HL-60 (cell line): ENCODE data around the gene CERS6.

Source experiments
- DNase-seq, 2 experiments: peaks; one replicate each; pipeline ENCODE4 v3.0.0-alpha.2; 2010 to 2020; ENCODE audit warnings: low read depth in 1 of 2, low spot score in 1 of 2
- H3K27ac ChIP-seq: fragments of 250-450 bp; sonication (Bioruptor Pico); replicated peaks from 2 replicates; pipeline ENCODE4 v1.5.1; 2020; ENCODE audit warnings: mild to moderate bottlenecking, moderate library complexity
- H3K27me3 ChIP-seq: fragments of 250-450 bp; sonication (Bioruptor Pico); 2 replicates; pipeline ENCODE4 v1.5.1; 2021; ENCODE audit warnings: mild to moderate bottlenecking, moderate library complexity; ENCODE audit not compliant: insufficient read depth, poor library complexity, severe bottlenecking
- H3K4me3 ChIP-seq: replicated peaks from 2 replicates; pipeline ENCODE4 v1.5.1; 2011; ENCODE audit warnings: mild to moderate bottlenecking, control low read depth, low read length; ENCODE audit not compliant: insufficient read depth
- CTCF ChIP-seq: IDR thresholded peaks from one replicate; pipeline ENCODE4 v1.5.1; 2011; ENCODE audit warnings: low read length, control low read depth, inconsistent platforms; ENCODE audit not compliant: insufficient read depth
- GABPA ChIP-seq: IDR thresholded peaks from 2 replicates; pipeline ENCODE4 v1.6.1; 2012; ENCODE audit warnings: low read depth
- POLR2AphosphoS5 ChIP-seq: IDR thresholded peaks from 2 replicates; pipeline ENCODE4 v1.6.1; 2012; ENCODE audit warnings: low read depth
- REST ChIP-seq: IDR thresholded peaks from 2 replicates; pipeline ENCODE4 v1.6.1; 2012; ENCODE audit warnings: low read depth; ENCODE audit not compliant: insufficient replicate concordance
- SPI1 ChIP-seq: IDR thresholded peaks from 2 replicates; pipeline ENCODE4 v1.6.1; 2012; ENCODE audit warnings: low read depth, mild to moderate bottlenecking, borderline replicate concordance

CERS6 gene

DNA sequence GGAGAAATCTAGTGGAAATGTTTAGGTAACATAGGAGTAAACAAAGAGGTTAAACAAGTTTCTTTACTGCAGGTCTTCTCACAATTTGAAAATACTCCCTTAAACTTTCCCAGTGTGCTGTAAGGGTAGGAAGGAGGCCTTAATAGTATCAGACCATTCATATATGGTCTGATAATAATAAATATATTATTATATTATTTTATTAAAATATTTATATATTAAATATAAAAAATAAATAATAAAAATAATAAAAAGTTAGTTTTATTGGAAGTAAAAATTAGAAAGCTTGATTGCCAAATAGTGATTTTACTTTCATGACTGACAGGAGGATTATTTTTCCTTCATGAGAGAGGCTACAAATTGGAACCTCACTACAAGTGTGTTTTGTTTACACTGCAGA is 353.5 kb downstream of the CERS6 start:
- peaks cover 3% of the 10 kb centered on the region for H3K27me3 ChIP-seq
- no peak overlapping the region for H3K4me3 ChIP-seq
- TF ChIP-seq REST (no peak), GABPA (no peak), CTCF (no peak), SPI1 (no peak), POLR2AphosphoS5 (no peak)
- no peak for DNase-seq
- H3K27ac ChIP-seq = no peak overlapping the region

DNA sequence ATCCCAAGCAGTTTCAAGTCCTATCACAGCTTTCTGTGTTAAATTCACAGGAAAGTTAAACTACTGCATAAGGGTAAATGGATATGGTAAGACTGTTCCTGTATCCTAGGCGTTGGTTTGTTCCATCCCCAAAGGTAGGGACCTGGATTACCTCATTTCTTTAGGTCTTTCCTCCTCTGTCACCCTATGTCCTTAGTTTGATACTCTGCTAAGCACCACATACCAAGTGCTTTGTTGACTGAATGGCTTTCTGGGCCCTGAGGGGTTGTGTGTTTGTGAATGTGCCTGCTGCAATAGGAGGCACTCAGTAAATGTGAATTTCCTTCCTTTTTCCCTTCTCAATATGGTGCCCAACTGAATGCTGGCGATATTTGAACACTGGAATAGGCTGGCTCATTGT is 354.2 kb downstream of the CERS6 start:
- Histone ChIP-seq H3K27me3 (peaks cover 3% of the 10 kb centered on the region), H3K4me3 (no peak overlapping the region), H3K27ac (no peak overlapping the region)
- no peak for DNase-seq
- TF ChIP-seq SPI1 = no peak
- TF ChIP-seq POLR2AphosphoS5 = no peak
- TF ChIP-seq REST = no peak
- no peak for TF ChIP-seq CTCF
- TF ChIP-seq GABPA = no peak

- no peak for DNase-seq
- TF ChIP-seq REST (no peak), POLR2AphosphoS5 (no peak)
- Histone ChIP-seq H3K4me3 (no peak overlapping the region), H3K27me3 (peaks cover 3% of the 10 kb centered on the region), H3K27ac (no peak overlapping the region)
These were observed 355.6 kb downstream of the CERS6 start for GRCh38 chr2:168811696-168812095.

DNA sequence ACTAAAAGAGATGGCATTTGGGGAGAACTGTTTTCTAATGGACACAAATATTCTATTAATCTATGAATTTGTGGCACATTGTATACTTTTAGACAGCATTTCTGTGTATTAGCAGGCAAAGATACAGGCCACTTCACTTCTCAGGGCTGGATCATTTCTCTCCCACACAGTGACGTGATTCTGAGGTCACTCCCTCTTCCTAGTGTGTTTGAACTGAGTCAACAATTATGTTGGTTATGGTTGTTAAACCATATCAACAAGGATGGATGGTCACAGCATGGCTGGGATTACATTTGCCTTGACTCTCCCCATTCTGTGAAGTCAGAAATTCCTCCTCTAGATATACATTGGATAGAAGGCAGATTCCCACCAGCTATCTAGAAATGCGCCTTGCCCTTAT is 358.0 kb downstream of the CERS6 start:
- Histone ChIP-seq H3K27me3 (peaks cover 3% of the 10 kb centered on the region), H3K4me3 (no peak overlapping the region), H3K27ac (no peak overlapping the region)
- no peak for DNase-seq
- TF ChIP-seq GABPA (no peak), REST (no peak), POLR2AphosphoS5 (no peak), SPI1 (no peak), CTCF (no peak)
